PFSK-1 (cell line): ENCODE measurements around the gene CNTLN.

ENCODE experiments used
- FOXP2 ChIP-seq: optimal IDR thresholded peaks from 2 replicates; pipeline ENCODE3; 2011; ENCODE audit warnings: borderline replicate concordance, control low read depth, inconsistent platforms; ENCODE audit not compliant: insufficient read depth; ENCODE audit errors: extremely low read length, extremely low read depth
- POLR2AphosphoS5 ChIP-seq: IDR thresholded peaks from 2 replicates; pipeline ENCODE4 v1.6.1; 2012; ENCODE audit warnings: low read depth, mild to moderate bottlenecking, control low read depth, low read length, moderate library complexity
- SIN3A ChIP-seq: IDR thresholded peaks from 2 replicates; pipeline ENCODE4 v1.6.1; 2012; ENCODE audit warnings: mild to moderate bottlenecking, low read length, moderate library complexity, borderline replicate concordance; ENCODE audit not compliant: insufficient read depth
- TAF1 ChIP-seq: IDR thresholded peaks from 2 replicates; pipeline ENCODE4 v1.6.1; 2012; ENCODE audit warnings: low read length, control low read depth, borderline replicate concordance; ENCODE audit not compliant: insufficient read depth
- TF ChIP-seq, protein P1 (sequence below), 2 experiments: IDR thresholded peaks; 2 replicates each; pipeline versions ENCODE4 v1.6.1 to v1.8.0; 2011 to 2012; ENCODE audit warnings: low read depth in 2 of 2, low read length in 2 of 2, control low read depth in 1 of 2, inconsistent platforms in 1 of 2, mild to moderate bottlenecking in 1 of 2, moderate library complexity in 1 of 2; ENCODE audit not compliant: insufficient read depth in 1 of 2

Gene CNTLN

DNA sequence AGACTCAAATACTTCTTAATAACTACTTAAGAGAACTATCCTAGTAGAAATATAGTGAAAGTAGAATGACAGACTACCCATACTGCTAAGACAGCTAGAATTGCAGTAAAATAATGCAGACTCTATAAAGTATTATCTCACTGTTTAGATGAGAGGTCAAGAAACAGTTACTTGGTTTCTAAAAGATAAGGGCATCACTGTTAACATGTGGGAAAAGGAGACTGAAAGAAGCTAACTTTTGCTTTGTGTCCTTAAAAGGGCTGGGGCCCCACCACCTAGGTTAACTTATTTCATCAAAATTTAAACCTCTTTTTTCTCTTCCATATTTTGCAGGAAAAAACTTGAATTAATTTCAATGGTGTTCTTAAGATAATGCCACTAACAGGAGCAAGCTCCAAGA is 204.3 kb downstream of the CNTLN start:
- TF ChIP-seq FOXP2 (no peak), SIN3A (no peak), TAF1 (no peak), POLR2AphosphoS5 (no peak)
- TF ChIP-seq, protein P1, sequence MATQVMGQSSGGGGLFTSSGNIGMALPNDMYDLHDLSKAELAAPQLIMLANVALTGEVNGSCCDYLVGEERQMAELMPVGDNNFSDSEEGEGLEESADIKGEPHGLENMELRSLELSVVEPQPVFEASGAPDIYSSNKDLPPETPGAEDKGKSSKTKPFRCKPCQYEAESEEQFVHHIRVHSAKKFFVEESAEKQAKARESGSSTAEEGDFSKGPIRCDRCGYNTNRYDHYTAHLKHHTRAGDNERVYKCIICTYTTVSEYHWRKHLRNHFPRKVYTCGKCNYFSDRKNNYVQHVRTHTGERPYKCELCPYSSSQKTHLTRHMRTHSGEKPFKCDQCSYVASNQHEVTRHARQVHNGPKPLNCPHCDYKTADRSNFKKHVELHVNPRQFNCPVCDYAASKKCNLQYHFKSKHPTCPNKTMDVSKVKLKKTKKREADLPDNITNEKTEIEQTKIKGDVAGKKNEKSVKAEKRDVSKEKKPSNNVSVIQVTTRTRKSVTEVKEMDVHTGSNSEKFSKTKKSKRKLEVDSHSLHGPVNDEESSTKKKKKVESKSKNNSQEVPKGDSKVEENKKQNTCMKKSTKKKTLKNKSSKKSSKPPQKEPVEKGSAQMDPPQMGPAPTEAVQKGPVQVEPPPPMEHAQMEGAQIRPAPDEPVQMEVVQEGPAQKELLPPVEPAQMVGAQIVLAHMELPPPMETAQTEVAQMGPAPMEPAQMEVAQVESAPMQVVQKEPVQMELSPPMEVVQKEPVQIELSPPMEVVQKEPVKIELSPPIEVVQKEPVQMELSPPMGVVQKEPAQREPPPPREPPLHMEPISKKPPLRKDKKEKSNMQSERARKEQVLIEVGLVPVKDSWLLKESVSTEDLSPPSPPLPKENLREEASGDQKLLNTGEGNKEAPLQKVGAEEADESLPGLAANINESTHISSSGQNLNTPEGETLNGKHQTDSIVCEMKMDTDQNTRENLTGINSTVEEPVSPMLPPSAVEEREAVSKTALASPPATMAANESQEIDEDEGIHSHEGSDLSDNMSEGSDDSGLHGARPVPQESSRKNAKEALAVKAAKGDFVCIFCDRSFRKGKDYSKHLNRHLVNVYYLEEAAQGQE (IDR thresholded peaks at IDR 0.05; ENCODE audit: insufficient read depth in 1 of 2, low read depth in 2 of 2, low read length in 2 of 2) = no peak

DNA sequence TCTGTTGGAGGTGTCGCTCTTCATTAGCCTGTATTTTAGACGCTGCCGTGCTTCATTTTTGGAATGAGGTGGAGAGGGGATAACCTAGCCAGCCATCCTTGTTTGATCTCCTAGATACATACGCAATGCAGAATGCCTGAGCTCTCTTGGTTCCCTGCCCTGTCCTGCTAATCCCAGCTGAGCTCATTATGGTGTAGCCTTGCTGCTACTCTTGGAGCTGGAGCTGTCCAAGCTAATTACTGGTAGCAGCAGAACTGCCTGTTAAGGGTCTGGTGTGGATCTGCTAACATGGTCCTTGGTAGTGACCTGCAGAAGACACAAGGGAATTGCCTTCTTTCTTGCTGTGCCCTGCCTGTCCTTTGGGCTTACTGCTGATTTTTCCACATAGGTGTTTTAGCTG is 207.9 kb downstream of the CNTLN start:
- no peak for TF ChIP-seq SIN3A
- no peak for TF ChIP-seq TAF1
- TF ChIP-seq, protein P1 (IDR thresholded peaks at IDR 0.05; ENCODE audit: insufficient read depth in 1 of 2, low read depth in 2 of 2, low read length in 2 of 2) = 0 out of 4 replicates have a peak, but pooled peaks of 1 of the 2 experiments have one; percentile 40
- TF ChIP-seq POLR2AphosphoS5 = no peak
- no peak for TF ChIP-seq FOXP2

DNA sequence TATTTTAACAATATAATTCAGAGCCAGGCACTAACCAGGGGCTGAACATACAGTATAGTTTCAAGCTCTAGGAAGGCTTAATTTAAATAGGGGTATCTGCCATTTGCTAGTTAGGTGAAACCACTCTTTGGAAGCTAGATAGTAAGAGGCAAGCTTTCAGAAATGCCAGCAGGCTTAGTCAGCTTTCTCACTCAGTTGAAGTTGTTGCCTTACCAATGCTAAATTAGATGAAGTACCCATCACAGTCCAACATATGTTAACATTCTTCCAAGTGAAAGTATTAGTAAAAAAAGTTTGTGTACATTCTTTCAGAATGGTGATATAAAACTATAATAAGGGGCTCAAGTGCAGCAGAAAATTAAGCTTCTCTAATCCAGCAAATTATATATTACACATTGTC is 215.0 kb downstream of the CNTLN start:
- TF ChIP-seq FOXP2 (no peak), TAF1 (no peak), SIN3A (no peak), POLR2AphosphoS5 (no peak)
- TF ChIP-seq, protein P1 (IDR thresholded peaks at IDR 0.05; ENCODE audit: insufficient read depth in 1 of 2, low read depth in 2 of 2, low read length in 2 of 2) = no peak

DNA sequence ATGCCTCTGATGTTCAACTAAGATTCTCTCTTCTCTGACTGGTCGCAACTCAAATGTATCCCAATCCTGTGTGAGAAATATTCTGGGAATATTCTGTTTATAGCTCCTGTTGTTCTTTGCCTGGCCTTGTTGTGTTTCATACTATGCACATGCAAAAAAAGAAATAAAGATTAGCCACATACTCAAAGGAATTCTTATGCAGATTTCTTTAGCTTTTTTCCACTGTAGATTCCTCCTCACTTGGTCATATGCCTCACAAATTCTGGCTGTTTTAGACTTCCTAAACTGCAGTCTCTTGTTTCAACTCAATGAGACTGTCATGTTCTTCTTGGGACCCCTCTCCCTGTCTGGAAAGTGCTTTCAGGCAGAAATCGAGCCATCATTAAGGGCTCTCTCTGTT is 226.5 kb downstream of the CNTLN start:
- TF ChIP-seq, protein P1 (IDR thresholded peaks at IDR 0.05; ENCODE audit: insufficient read depth in 1 of 2, low read depth in 2 of 2, low read length in 2 of 2) = no peak
- TF ChIP-seq POLR2AphosphoS5 (no peak), TAF1 (no peak), SIN3A (no peak), FOXP2 (no peak)

DNA sequence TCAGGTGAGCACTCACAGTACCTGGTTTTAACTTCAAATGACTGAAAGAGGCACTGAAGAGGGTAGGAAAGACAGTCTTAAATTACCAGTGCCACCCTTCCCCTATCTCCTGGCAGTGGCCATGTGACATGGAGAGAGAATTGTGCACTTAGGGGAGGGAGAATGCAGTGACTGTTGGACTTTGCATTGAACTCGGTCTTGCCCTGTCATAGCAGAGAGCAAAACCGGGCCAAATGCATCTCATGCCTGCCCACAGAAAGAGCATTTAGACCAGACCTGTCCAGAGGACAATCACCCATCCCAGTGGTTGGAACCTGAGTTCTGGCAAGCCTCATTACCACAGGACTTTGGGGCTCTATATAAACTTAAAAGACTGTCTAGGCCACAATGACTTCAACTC is 232.2 kb downstream of the CNTLN start:
- TF ChIP-seq POLR2AphosphoS5 (no peak), FOXP2 (no peak), TAF1 (no peak)
